Measurements from ENCODE around the gene NPFF.

DNA sequence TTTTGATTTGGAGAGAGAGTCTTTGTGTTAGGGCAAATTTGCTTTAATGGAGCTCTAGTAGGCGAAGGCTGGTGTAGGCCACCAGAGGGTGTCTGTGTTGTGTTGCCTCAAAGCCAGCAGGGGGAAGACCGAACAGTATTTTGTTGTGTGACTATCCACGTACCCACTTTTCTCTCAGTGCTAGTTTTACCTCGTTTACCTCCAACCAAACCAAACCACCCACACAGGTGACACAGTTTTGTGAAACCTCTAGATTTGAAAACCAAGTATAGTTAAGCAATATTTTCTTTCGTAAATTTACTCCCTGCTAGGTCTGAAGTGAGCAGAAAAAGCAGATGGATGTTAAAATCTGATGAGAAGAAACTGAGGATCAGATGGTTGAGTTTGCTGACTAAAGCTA lies 36.3 kb upstream of the NPFF start:
- no peak for TF ChIP-seq CHD2 (IDR thresholded peaks at IDR 0.05; ENCODE audit: low read length, partially characterized antibody)
- no peak for TF ChIP-seq SREBF2 (IDR thresholded peaks at IDR 0.05)
- no peak for TF ChIP-seq POLR2A (IDR thresholded peaks at IDR 0.05; ENCODE audit: low read length)
- TF ChIP-seq, protein P1, sequence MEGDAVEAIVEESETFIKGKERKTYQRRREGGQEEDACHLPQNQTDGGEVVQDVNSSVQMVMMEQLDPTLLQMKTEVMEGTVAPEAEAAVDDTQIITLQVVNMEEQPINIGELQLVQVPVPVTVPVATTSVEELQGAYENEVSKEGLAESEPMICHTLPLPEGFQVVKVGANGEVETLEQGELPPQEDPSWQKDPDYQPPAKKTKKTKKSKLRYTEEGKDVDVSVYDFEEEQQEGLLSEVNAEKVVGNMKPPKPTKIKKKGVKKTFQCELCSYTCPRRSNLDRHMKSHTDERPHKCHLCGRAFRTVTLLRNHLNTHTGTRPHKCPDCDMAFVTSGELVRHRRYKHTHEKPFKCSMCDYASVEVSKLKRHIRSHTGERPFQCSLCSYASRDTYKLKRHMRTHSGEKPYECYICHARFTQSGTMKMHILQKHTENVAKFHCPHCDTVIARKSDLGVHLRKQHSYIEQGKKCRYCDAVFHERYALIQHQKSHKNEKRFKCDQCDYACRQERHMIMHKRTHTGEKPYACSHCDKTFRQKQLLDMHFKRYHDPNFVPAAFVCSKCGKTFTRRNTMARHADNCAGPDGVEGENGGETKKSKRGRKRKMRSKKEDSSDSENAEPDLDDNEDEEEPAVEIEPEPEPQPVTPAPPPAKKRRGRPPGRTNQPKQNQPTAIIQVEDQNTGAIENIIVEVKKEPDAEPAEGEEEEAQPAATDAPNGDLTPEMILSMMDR (IDR thresholded peaks at IDR 0.05): peak; percentile 93
- no peak for TF ChIP-seq ESRRA (IDR thresholded peaks at IDR 0.05; ENCODE audit: borderline replicate concordance, low read length)
- TF ChIP-seq BHLHE40 (IDR thresholded peaks at IDR 0.05; ENCODE audit: low read depth, low read length): no peak

All from A549 (cell line).